Fibroblast of lung (primary cell): Measurements from ENCODE around the gene GBA3. TPM values are rescaled to one million over a fixed set of nuclear protein-coding genes. Genes with fewer than 3 reads are reported as not detected.

Experiments used
- DNase-seq, 2 donors: peaks; one replicate each; pipeline versions ENCODE4 v3.0.0 to v3.0.0-alpha.2; 2010; ENCODE audit warnings: low read depth in 2 of 2
- H2AFZ ChIP-seq: 2 replicates; pipeline ENCODE4 v1.5.1; 2012; ENCODE audit warnings: low read length, control low read depth, inconsistent platforms
- H3K27ac ChIP-seq: 2 replicates; pipeline ENCODE4 v1.5.1; 2011; ENCODE audit warnings: low read length, control low read depth; ENCODE audit not compliant: insufficient read depth
- H3K27me3 ChIP-seq: 2 replicates; pipeline ENCODE4 v1.5.1; 2011; ENCODE audit warnings: mild to moderate bottlenecking, low read length; ENCODE audit not compliant: control insufficient read depth, insufficient read depth
- H3K36me3 ChIP-seq: 2 replicates; pipeline ENCODE4 v1.5.1; 2011; ENCODE audit warnings: low read length; ENCODE audit not compliant: control insufficient read depth, insufficient read depth
- H3K4me1 ChIP-seq: 2 replicates; pipeline ENCODE4 v1.5.1; 2011; ENCODE audit warnings: low read length; ENCODE audit not compliant: control insufficient read depth, insufficient read depth; ENCODE audit errors: extremely low read depth
- H3K4me2 ChIP-seq: 2 replicates; pipeline ENCODE4 v1.5.1; 2011; ENCODE audit warnings: low read length, control low read depth; ENCODE audit not compliant: insufficient read depth; ENCODE audit errors: extremely low read depth
- H3K4me3 ChIP-seq, 4 experiments: fragments of 200-600 bp in 1 of 4; sonication (generic) in 1 of 4; replicated peaks in 1 of 4; 2 replicates each; pipeline ENCODE4 v1.5.1; 2011 to 2016; ENCODE audit warnings: low read length in 4 of 4, low read depth in 3 of 4, mild to moderate bottlenecking in 3 of 4, control low read depth in 2 of 4, inconsistent platforms in 1 of 4, mixed read lengths in 1 of 4; ENCODE audit not compliant: insufficient read depth in 1 of 4; ENCODE audit errors: control extremely low read depth in 1 of 4
- H3K79me2 ChIP-seq: 2 replicates; pipeline ENCODE4 v1.5.1; 2012; ENCODE audit warnings: mild to moderate bottlenecking, low read length, inconsistent platforms; ENCODE audit not compliant: control insufficient read depth, insufficient read depth
- H3K9ac ChIP-seq: 2 replicates; pipeline ENCODE4 v1.5.1; 2011; ENCODE audit warnings: mild to moderate bottlenecking, low read length, control low read depth; ENCODE audit not compliant: insufficient read depth
- H3K9me3 ChIP-seq: 2 replicates; pipeline ENCODE4 v1.5.1; 2012; ENCODE audit warnings: low read depth, low read length; ENCODE audit not compliant: control insufficient read depth, insufficient read depth
- H4K20me1 ChIP-seq: 2 replicates; pipeline ENCODE4 v1.5.1; 2011; ENCODE audit warnings: low read length; ENCODE audit not compliant: control insufficient read depth, insufficient read depth; ENCODE audit errors: extremely low read depth
- CTCF ChIP-seq, 2 donors: IDR thresholded peaks in 1 of 2; conservative IDR thresholded peaks in 1 of 2; 1 replicate in 1 of 2; 2 replicates in 1 of 2; pipeline ENCODE4 v1.5.1; 2011 to 2012; ENCODE audit warnings: low read length in 2 of 2, control low read depth in 1 of 2, inconsistent platforms in 1 of 2, low read depth in 1 of 2, mild to moderate bottlenecking in 1 of 2
- EZH2 ChIP-seq: IDR thresholded peaks from 2 replicates; pipeline ENCODE4 v1.5.1; 2012; ENCODE audit warnings: low read length, control low read depth, mild to moderate bottlenecking; ENCODE audit errors: missing control alignments
- polyA plus RNA-seq, 2 donors: library from polyadenylated mRNA; depleted of rRNA in 1 of 2; stranded (reverse) in 1 of 2; unstranded in 1 of 2; fragments of >200 nt; gene quantifications; 2 replicates each; pipeline ENCODE4 v1.2.1, GENCODE V29; 2011 to 2012; ENCODE audit warnings: missing spikeins in 1 of 2
- total RNA-seq: library from RNA; depleted of rRNA; stranded (reverse); fragments of >200 nt; gene quantifications from 2 replicates; pipeline ENCODE4 v1.2.1, GENCODE V29; 2014

The GBA3 gene
- total and polyA plus RNA-seq, 2 donors (not counting 1 experiment from before 2014, with no cell fraction given), result not detected

- TF ChIP-seq EZH2, result no peak
- no peak for TF ChIP-seq CTCF (conservative IDR thresholded peaks at IDR 0.05 in 1 of 2, IDR thresholded peaks at IDR 0.05 in 1 of 2; ENCODE audit: low read depth in 1 of 2, low read length in 2 of 2)
- Histone ChIP-seq H3K9ac (no peak overlapping the region), H3K9me3 (no peaks in the 10 kb centered on the region), H2AFZ (no peak overlapping the region), H3K79me2 (no peaks in the 10 kb centered on the region), H3K27me3 (no peaks in the 10 kb centered on the region), H3K27ac (no peak overlapping the region), H3K4me1 (no peaks in the 10 kb centered on the region), H4K20me1 (no peaks in the 10 kb centered on the region), H3K4me2 (no peak overlapping the region), H3K4me3 (no peak overlapping the region), H3K36me3 (no peaks in the 10 kb centered on the region)
- DNase-seq, result no peak
These were observed 3.3 kb upstream of the GBA3 start for GRCh38 chr4:22689428-22689827.

GRCh38 chr4:22695029-22695428, 2.3 kb downstream of the GBA3 start:
- Histone ChIP-seq H3K79me2 (no peaks in the 10 kb centered on the region), H3K4me3 (no peak overlapping the region), H3K27me3 (no peaks in the 10 kb centered on the region), H3K4me2 (no peak overlapping the region), H3K9ac (no peak overlapping the region), H4K20me1 (no peaks in the 10 kb centered on the region), H3K9me3 (no peaks in the 10 kb centered on the region), H3K36me3 (no peaks in the 10 kb centered on the region), H3K4me1 (no peaks in the 10 kb centered on the region), H2AFZ (no peak overlapping the region), H3K27ac (no peak overlapping the region)
- DNase-seq, result no peak
- TF ChIP-seq EZH2, result no peak
- TF ChIP-seq CTCF (conservative IDR thresholded peaks at IDR 0.05 in 1 of 2, IDR thresholded peaks at IDR 0.05 in 1 of 2; ENCODE audit: low read depth in 1 of 2, low read length in 2 of 2), result no peak

GRCh38 chr4:22695917-22696316, 3.2 kb downstream of the GBA3 start:
- Histone ChIP-seq H3K4me2 (no peak overlapping the region), H3K9ac (no peak overlapping the region), H3K36me3 (no peaks in the 10 kb centered on the region), H3K4me1 (no peaks in the 10 kb centered on the region), H2AFZ (no peak overlapping the region), H3K27ac (no peak overlapping the region), H3K9me3 (no peaks in the 10 kb centered on the region), H4K20me1 (no peaks in the 10 kb centered on the region), H3K79me2 (no peaks in the 10 kb centered on the region), H3K27me3 (no peaks in the 10 kb centered on the region), H3K4me3 (no peak overlapping the region)
- DNase-seq, result no peak
- TF ChIP-seq CTCF (conservative IDR thresholded peaks at IDR 0.05 in 1 of 2, IDR thresholded peaks at IDR 0.05 in 1 of 2; ENCODE audit: low read depth in 1 of 2, low read length in 2 of 2), result no peak
- TF ChIP-seq EZH2, result no peak
